WI38 (cell line): Measurements from ENCODE around the gene PRDM11.

Source experiments
- H3K4me3 ChIP-seq: 2 replicates; pipeline ENCODE4 v1.5.1; 2011; ENCODE audit warnings: low read depth, mild to moderate bottlenecking, control low read depth, low read length
- TF ChIP-seq, protein P1 (sequence below): IDR thresholded peaks from 2 replicates; pipeline ENCODE4 v1.5.1; 2012; ENCODE audit warnings: low read depth, mild to moderate bottlenecking, control low read depth, low read length

PRDM11 gene

DNA sequence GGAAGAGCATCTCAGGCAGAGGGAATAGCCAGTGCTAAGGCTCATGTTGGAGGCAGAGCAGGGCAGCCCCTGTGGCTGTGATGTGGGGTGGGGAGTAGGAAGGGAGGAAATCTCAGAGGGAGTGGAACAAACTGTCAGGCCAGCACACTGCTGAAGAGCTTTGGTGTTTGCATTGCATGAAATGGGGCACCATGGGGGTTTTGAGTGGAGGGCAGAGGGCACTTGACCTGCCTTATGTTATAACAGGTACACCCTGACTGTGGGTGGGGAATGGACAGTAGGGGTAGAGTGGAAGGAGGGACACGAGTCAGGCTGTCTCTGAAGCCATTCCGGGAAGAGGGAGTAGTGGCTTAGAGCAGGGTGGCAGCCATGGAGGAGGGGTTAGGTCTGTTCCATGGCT lies 24.0 kb downstream of the PRDM11 start:
- no peak overlapping the region for H3K4me3 ChIP-seq
- TF ChIP-seq, protein P1, sequence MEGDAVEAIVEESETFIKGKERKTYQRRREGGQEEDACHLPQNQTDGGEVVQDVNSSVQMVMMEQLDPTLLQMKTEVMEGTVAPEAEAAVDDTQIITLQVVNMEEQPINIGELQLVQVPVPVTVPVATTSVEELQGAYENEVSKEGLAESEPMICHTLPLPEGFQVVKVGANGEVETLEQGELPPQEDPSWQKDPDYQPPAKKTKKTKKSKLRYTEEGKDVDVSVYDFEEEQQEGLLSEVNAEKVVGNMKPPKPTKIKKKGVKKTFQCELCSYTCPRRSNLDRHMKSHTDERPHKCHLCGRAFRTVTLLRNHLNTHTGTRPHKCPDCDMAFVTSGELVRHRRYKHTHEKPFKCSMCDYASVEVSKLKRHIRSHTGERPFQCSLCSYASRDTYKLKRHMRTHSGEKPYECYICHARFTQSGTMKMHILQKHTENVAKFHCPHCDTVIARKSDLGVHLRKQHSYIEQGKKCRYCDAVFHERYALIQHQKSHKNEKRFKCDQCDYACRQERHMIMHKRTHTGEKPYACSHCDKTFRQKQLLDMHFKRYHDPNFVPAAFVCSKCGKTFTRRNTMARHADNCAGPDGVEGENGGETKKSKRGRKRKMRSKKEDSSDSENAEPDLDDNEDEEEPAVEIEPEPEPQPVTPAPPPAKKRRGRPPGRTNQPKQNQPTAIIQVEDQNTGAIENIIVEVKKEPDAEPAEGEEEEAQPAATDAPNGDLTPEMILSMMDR, result no peak

GRCh38 chr11:45171550-45171949 lies 25.1 kb downstream of the PRDM11 start:
- TF ChIP-seq, protein P1, result no peak
- H3K4me3 ChIP-seq, result no peak overlapping the region

DNA sequence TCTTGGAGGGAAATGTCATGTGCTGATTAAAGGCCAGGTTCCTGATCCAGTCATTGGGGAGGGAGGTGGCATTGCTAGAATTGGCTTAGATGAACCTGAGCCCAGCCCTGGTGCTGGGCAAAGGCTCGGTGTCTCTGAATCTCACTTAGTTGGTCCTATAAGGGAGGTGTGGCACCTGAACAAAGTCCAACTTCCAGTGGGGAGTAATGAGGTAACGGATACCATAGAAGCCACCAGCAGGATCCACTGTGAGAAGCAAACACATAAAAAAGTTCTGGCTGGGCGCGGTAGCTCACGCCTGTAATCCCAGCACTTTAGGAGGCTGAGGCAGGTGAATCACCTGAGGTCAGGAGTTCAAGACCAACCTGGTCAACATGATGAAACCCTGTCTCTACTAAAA lies 26.6 kb downstream of the PRDM11 start:
- TF ChIP-seq, protein P1, result no peak
- H3K4me3 ChIP-seq, result no peak overlapping the region

DNA sequence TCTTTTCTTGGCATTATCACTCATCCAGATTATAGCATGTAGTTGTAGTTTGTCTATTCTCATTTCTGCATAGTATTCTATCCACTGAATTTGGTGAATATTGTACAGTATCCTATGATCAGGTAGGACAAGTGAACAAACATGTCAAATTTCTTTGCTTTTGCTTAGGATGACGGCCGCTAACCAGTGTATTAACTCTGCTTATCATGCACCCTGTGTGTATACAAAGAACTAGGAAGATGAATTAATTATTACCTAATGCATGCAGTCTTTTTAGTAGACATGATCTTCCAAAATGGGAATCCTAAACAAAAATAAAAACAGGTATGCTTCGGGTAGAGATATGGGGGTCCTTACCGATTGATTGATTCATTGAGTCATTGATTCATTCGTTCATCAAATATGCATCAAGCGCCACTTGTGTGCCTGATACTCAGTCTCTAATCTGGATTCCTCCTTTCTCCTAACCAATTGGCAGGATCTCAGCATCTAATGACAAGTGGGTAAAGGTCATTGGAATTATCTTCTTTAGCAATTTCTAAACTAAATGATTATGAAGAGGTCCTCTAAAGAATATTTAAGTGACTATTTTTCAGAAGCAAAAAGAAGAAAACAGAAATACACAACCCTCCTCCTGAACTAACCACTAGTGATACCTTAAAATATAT lies 27.9 kb downstream of the PRDM11 start:
- TF ChIP-seq, protein P1, result no peak

DNA sequence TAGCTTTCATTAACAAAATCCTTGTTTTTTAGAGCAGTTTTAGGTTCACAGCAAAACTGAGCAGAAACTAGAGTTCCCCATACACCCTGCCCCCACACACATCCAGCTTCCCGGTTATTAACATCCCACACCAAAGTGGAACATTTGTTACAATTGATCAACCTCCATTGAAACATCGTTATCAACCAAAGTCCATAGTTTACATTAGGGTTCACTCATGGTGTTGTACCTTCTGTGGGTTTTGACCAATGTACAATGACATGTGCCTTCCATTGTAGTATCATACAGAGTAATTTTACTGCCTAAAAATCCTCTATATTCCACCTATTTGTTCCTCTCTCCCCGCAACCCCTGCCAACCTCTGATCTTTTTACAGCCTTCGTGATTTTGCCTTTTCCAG lies 28.5 kb downstream of the PRDM11 start:
- H3K4me3 ChIP-seq, result no peak overlapping the region
- TF ChIP-seq, protein P1, result no peak

More for the DNA sequence above, 27.9 kb downstream of the PRDM11 start:
- no peak overlapping the region for H3K4me3 ChIP-seq

- no peak overlapping the region for H3K4me3 ChIP-seq
- TF ChIP-seq, protein P1, result no peak
These were observed 30.6 kb downstream of the PRDM11 start for GRCh38 chr11:45176996-45177395.

DNA sequence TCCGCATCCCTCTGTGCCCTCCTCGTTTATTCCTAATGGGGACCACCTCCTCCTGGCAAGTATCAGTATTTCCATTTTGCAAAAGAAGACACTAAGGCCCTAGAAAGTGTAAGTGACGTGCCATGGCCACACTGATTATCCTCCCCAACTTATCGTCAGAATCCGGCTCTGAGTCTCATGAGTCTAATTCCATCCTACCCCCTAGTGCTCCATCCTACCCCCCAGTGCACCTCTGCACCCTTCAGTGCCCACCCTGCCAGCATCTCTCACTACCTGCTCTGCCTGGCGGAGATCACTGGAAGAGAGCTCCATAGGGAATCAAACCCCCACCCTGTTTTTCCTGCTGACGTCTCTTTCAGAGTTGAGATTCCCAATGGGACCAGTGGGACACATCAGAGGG lies 31.8 kb downstream of the PRDM11 start:
- TF ChIP-seq, protein P1, result no peak
- H3K4me3 ChIP-seq, result no peak overlapping the region
